Measurements from ENCODE around the gene SHANK1.
A peak's percentile ranks its signal among the peaks of the same experiment; 100 is the strongest.

SHANK1 gene

GRCh38 chr19:50711196-50711595 is 8.4 kb downstream of the SHANK1 start:
- no peak for DNase-seq

- no peak for DNase-seq
These were observed 9.0 kb downstream of the SHANK1 start for GRCh38 chr19:50710612-50711011.

- DNase-seq: no peak
These were observed 9.5 kb downstream of the SHANK1 start for GRCh38 chr19:50710094-50710493.

GRCh38 chr19:50708179-50708879 is 11.3 kb downstream of the SHANK1 start:
- DNase-seq: no peak

GRCh38 chr19:50706387-50706786 is 13.2 kb downstream of the SHANK1 start:
- DNase-seq: no peak

- DNase-seq: peak; percentile 81
These were observed 14.1 kb downstream of the SHANK1 start for GRCh38 chr19:50705422-50706019.

GRCh38 chr19:50703915-50704796 is 15.4 kb downstream of the SHANK1 start:
- DNase-seq: no peak

GRCh38 chr19:50702871-50703829 is 16.5 kb downstream of the SHANK1 start:
- DNase-seq: no peak

- no peak for DNase-seq
These were observed 17.3 kb downstream of the SHANK1 start for GRCh38 chr19:50702158-50702870.

GRCh38 chr19:50701367-50701985 is 18.1 kb downstream of the SHANK1 start:
- no peak for DNase-seq

- DNase-seq: no peak
These were observed 22.0 kb downstream of the SHANK1 start for GRCh38 chr19:50697414-50698124.

GRCh38 chr19:50696094-50696483 is 23.5 kb downstream of the SHANK1 start:
- DNase-seq: no peak

- peak; percentile 27 for DNase-seq
These were observed 24.1 kb downstream of the SHANK1 start for GRCh38 chr19:50695251-50696093.

- DNase-seq: no peak
These were observed 24.8 kb downstream of the SHANK1 start for GRCh38 chr19:50694815-50695145.

- no peak for DNase-seq
These were observed 26.3 kb downstream of the SHANK1 start for GRCh38 chr19:50693064-50693975.

- DNase-seq: no peak
These were observed 29.2 kb downstream of the SHANK1 start for GRCh38 chr19:50690439-50690838.

- no peak for DNase-seq
These were observed 30.8 kb downstream of the SHANK1 start for GRCh38 chr19:50688766-50689165.

- DNase-seq: no peak
These were observed 33.1 kb downstream of the SHANK1 start for GRCh38 chr19:50686310-50687032.

Data from fibroblast of skin of scalp (primary cell).